Measurements from ENCODE around the gene ROM1.
A peak's percentile ranks its signal among the peaks of the same experiment; 100 is the strongest.

Gene ROM1

GRCh38 chr11:62595124-62595523 is 17.9 kb upstream of the ROM1 start:
- DNase-seq: no peak
- Mint-ChIP-seq H3K4me3 (no peak overlapping the region), H3K36me3 (ENCODE audit: low read depth) (peaks cover 67% of the 10 kb centered on the region), H3K27ac (no peak overlapping the region), H3K27me3 (ENCODE audit: low read depth, poor library complexity) (peaks cover 3% of the 10 kb centered on the region), H3K4me1 (peaks cover 64% of the 10 kb centered on the region), H3K9me3 (no peaks in the 10 kb centered on the region)
- TF ChIP-seq, protein P1, sequence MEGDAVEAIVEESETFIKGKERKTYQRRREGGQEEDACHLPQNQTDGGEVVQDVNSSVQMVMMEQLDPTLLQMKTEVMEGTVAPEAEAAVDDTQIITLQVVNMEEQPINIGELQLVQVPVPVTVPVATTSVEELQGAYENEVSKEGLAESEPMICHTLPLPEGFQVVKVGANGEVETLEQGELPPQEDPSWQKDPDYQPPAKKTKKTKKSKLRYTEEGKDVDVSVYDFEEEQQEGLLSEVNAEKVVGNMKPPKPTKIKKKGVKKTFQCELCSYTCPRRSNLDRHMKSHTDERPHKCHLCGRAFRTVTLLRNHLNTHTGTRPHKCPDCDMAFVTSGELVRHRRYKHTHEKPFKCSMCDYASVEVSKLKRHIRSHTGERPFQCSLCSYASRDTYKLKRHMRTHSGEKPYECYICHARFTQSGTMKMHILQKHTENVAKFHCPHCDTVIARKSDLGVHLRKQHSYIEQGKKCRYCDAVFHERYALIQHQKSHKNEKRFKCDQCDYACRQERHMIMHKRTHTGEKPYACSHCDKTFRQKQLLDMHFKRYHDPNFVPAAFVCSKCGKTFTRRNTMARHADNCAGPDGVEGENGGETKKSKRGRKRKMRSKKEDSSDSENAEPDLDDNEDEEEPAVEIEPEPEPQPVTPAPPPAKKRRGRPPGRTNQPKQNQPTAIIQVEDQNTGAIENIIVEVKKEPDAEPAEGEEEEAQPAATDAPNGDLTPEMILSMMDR (IDR thresholded peaks at IDR 0.05): no peak

GRCh38 chr11:62599069-62599696 is 13.9 kb upstream of the ROM1 start:
- Mint-ChIP-seq H3K9me3 (no peaks in the 10 kb centered on the region), H3K36me3 (ENCODE audit: low read depth) (peaks cover 67% of the 10 kb centered on the region), H3K27me3 (ENCODE audit: low read depth, poor library complexity) (peaks cover 19% of the 10 kb centered on the region), H3K4me1 (peaks cover 58% of the 10 kb centered on the region), H3K4me3 (peak overlapping the region; percentile 96), H3K27ac (peak overlapping the region; percentile 90)
- TF ChIP-seq, protein P1 (IDR thresholded peaks at IDR 0.05): no peak
- peak; percentile 90 for DNase-seq

DNA sequence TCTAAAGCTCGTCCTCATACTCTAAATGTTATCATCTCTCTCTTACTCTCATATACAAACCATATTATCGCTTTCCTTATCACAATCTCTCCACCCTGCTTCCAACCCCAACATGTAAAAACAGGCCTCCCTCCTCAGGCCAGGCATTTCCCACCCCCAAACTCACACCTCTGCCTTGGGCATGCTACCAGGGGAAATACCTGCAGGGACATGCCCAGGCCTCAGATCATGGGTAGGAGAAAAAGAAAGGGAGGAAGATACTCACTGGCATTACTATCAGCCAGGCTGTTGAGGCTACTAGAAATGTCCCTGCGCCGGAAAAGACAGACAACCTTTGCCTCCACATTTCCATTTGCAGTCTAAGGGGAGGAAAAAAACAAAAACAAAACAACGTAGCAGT is 13.2 kb upstream of the ROM1 start:
- DNase-seq: no peak
- peak overlapping the region; percentile 96 for H3K4me3 Mint-ChIP-seq
- peaks cover 65% of the 10 kb centered on the region for H3K4me1 Mint-ChIP-seq
- H3K36me3 Mint-ChIP-seq (ENCODE audit: low read depth): peaks cover 61% of the 10 kb centered on the region
- peaks cover 25% of the 10 kb centered on the region for H3K27me3 Mint-ChIP-seq (ENCODE audit: low read depth, poor library complexity)
- H3K27ac Mint-ChIP-seq: peak overlapping the region; percentile 67
- H3K9me3 Mint-ChIP-seq: no peaks in the 10 kb centered on the region
- TF ChIP-seq, protein P1 (IDR thresholded peaks at IDR 0.05): no peak

- DNase-seq: no peak
- Mint-ChIP-seq H3K36me3 (ENCODE audit: low read depth) (peaks cover 59% of the 10 kb centered on the region), H3K9me3 (no peaks in the 10 kb centered on the region), H3K4me1 (peaks cover 71% of the 10 kb centered on the region), H3K4me3 (peak overlapping the region; percentile 96), H3K27ac (peak overlapping the region; percentile 67), H3K27me3 (ENCODE audit: low read depth, poor library complexity) (peaks cover 27% of the 10 kb centered on the region)
- TF ChIP-seq, protein P1 (IDR thresholded peaks at IDR 0.05): no peak
These were observed 12.5 kb upstream of the ROM1 start for GRCh38 chr11:62600367-62601121.

DNA sequence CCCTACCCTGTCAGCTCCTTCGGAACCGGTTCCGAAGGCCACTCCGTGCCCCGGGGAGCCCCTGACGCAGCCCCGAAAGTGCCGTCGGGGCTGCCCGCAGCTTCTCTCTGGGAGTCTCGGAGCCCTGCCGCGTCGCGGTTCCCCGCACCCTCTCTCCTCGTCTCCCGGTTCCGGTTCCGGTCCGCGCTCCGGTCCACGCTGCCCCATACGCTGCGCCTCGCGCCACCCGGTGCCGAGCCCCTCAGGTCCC is 12.0 kb upstream of the ROM1 start:
- H3K9me3 Mint-ChIP-seq: no peaks in the 10 kb centered on the region
- peaks cover 55% of the 10 kb centered on the region for H3K36me3 Mint-ChIP-seq (ENCODE audit: low read depth)
- H3K27me3 Mint-ChIP-seq (ENCODE audit: low read depth, poor library complexity): peaks cover 27% of the 10 kb centered on the region
- no peak for DNase-seq
- peak overlapping the region; percentile 96 for H3K4me3 Mint-ChIP-seq
- H3K4me1 Mint-ChIP-seq: peaks cover 75% of the 10 kb centered on the region
- TF ChIP-seq, protein P1 (IDR thresholded peaks at IDR 0.05): no peak
- H3K27ac Mint-ChIP-seq: peak overlapping the region; percentile 45

All from nephron progenitor cell (in vitro differentiated cells).